Omental fat pad (tissue), 4 donors: ENCODE data around the gene FASTK. TPM values are rescaled to one million over a fixed set of nuclear protein-coding genes. Genes with fewer than 3 reads are reported as not detected.
A peak's percentile ranks its signal among the peaks of the same experiment; 100 is the strongest.

ENCODE experiments used
- ATAC-seq: fragments of 150-250 bp; one replicate; pipeline ENCODE4 v1.9.1; 2016; ENCODE audit warnings: mild to moderate bottlenecking, moderate library complexity; ENCODE audit not compliant: low FRiP score
- DNase-seq: peaks from one replicate; pipeline ENCODE4 v3.0.0-alpha.2; 2019; ENCODE audit warnings: low spot score
- CTCF ChIP-seq, 3 donors: fragments of 450-650 bp; IDR thresholded peaks; one replicate each; pipeline ENCODE4 v1.5.1; 2016 to 2017; ENCODE audit warnings: antibody characterized with exemption in 3 of 3, mild to moderate bottlenecking in 3 of 3, moderate library complexity in 2 of 3
- total RNA-seq, 4 donors: library from RNA; depleted of rRNA; stranded (reverse); fragments of >200 nt; gene quantifications; one replicate each; pipeline ENCODE4 v1.1.0, GENCODE V29; 2016

FASTK gene
- total RNA-seq, 4 donors from 2014 or later, result 44.0 to 67.6 (median 51.6) TPM

GRCh38 chr7:151081170-151082101 is 827 bp upstream of the FASTK start:
- TF ChIP-seq CTCF (IDR thresholded peaks at IDR 0.05), result no peak
- no peak for DNase-seq
- ATAC-seq, result no peak

- no peak for TF ChIP-seq CTCF (IDR thresholded peaks at IDR 0.05)
- peak; percentile 2 for ATAC-seq
- DNase-seq, result no peak
These were observed 515 bp downstream of the FASTK start for GRCh38 chr7:151080067-151080521.

GRCh38 chr7:151079199-151079910 is 1.3 kb downstream of the FASTK start:
- DNase-seq (no peak), ATAC-seq (no peak)

GRCh38 chr7:151078233-151079040 is 2.2 kb downstream of the FASTK start:
- TF ChIP-seq CTCF (IDR thresholded peaks at IDR 0.05), result no peak
- ATAC-seq (no peak), DNase-seq (no peak)

More at GRCh38 chr7:151079199-151079910, 1.3 kb downstream of the FASTK start:
- no peak for TF ChIP-seq CTCF (IDR thresholded peaks at IDR 0.05)

GRCh38 chr7:151077705-151078232 is 2.8 kb downstream of the FASTK start:
- ATAC-seq (no peak), DNase-seq (no peak)
- no peak for TF ChIP-seq CTCF (IDR thresholded peaks at IDR 0.05)

- ATAC-seq (no peak), DNase-seq (no peak)
- TF ChIP-seq CTCF (IDR thresholded peaks at IDR 0.05), result no peak
These were observed 3.5 kb downstream of the FASTK start for GRCh38 chr7:151076863-151077704.
